GM21423 (cell line): Measurements from ENCODE around the gene HYDIN.
"Not testable (repeated sequence)": the region's sequence is repeated elsewhere in the genome, so short reads cannot be mapped to it uniquely, and the experiment has no call there.

ENCODE experiments used
- ATAC-seq: cut with Tn5 transposase; IDR thresholded peaks from one replicate; pipeline ENCODE4 v1.9.1; 2021; ENCODE audit warnings: mild to moderate bottlenecking, moderate library complexity; ENCODE audit not compliant: unreplicated experiment

Gene HYDIN

GRCh38 chr16:71143246-71143645 lies 87.3 kb downstream of the HYDIN start:
- not testable (repeated sequence) for ATAC-seq

- not testable (repeated sequence) for ATAC-seq
These were observed 120.0 kb downstream of the HYDIN start for GRCh38 chr16:71110565-71110964.

- ATAC-seq, result not testable (repeated sequence)
These were observed 120.8 kb downstream of the HYDIN start for GRCh38 chr16:71109656-71110208.

- not testable (repeated sequence) for ATAC-seq
These were observed 124.6 kb downstream of the HYDIN start for GRCh38 chr16:71105881-71106280.

GRCh38 chr16:71083573-71083972 lies 146.9 kb downstream of the HYDIN start:
- not testable (repeated sequence) for ATAC-seq

- ATAC-seq, result not testable (repeated sequence)
These were observed 149.7 kb downstream of the HYDIN start for GRCh38 chr16:71080777-71081176.

GRCh38 chr16:71080262-71080661 lies 150.3 kb downstream of the HYDIN start:
- ATAC-seq, result not testable (repeated sequence)

GRCh38 chr16:71070651-71071050 lies 159.9 kb downstream of the HYDIN start:
- not testable (repeated sequence) for ATAC-seq

- not testable (repeated sequence) for ATAC-seq
These were observed 160.7 kb downstream of the HYDIN start for GRCh38 chr16:71069842-71070241.

- ATAC-seq, result not testable (repeated sequence)
These were observed 176.5 kb downstream of the HYDIN start for GRCh38 chr16:71053897-71054609.

GRCh38 chr16:71050307-71050706 lies 180.2 kb downstream of the HYDIN start:
- ATAC-seq, result not testable (repeated sequence)

GRCh38 chr16:71039368-71040111 lies 191.0 kb downstream of the HYDIN start:
- not testable (repeated sequence) for ATAC-seq

GRCh38 chr16:71038421-71038820 lies 192.1 kb downstream of the HYDIN start:
- ATAC-seq, result not testable (repeated sequence)

GRCh38 chr16:71037987-71038386 lies 192.5 kb downstream of the HYDIN start:
- ATAC-seq, result not testable (repeated sequence)

- ATAC-seq, result not testable (repeated sequence)
These were observed 202.3 kb downstream of the HYDIN start for GRCh38 chr16:71028032-71028727.

- ATAC-seq, result not testable (repeated sequence)
These were observed 203.0 kb downstream of the HYDIN start for GRCh38 chr16:71027511-71027910.

GRCh38 chr16:71023851-71024439 lies 206.6 kb downstream of the HYDIN start:
- not testable (repeated sequence) for ATAC-seq

GRCh38 chr16:71021961-71022537 lies 208.5 kb downstream of the HYDIN start:
- ATAC-seq, result not testable (repeated sequence)

GRCh38 chr16:71019067-71019682 lies 211.3 kb downstream of the HYDIN start:
- not testable (repeated sequence) for ATAC-seq

- ATAC-seq, result not testable (repeated sequence)
These were observed 215.1 kb downstream of the HYDIN start for GRCh38 chr16:71015419-71015818.
